Fibroblast of skin of left quadriceps (primary cell): ENCODE measurements around the gene KCTD10.

Source experiments
- DNase-seq, 2 experiments: peaks; one replicate each; pipeline ENCODE4 v3.0.0-alpha.2; 2013; ENCODE audit warnings: low read depth in 2 of 2

Gene KCTD10

DNA sequence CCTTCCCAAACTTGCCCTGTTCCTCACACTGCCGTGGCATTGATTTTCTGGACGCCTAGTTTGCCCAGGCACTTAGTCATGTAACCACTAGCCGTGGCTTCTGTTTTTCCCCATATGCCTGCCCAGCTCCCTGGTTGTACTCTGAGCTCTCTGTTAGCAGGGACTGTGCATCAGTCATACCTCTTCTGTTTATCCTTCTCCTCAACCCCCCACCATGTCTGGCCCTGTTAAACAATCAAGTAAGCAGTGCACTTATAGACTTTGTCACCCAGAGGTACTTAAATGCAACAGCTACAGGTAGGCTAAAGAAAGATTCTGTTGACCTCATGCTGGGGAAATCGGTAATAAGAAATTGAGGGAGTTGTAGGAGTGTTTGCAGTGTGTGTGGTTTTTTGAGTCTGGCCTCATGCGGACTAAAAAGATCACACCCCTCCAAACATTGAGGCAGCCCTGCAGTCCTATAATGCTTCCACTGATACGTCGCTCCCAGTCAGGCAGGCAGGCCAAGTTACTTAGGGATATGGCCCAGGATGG lies 17.3 kb upstream of the KCTD10 start:
- no peak for DNase-seq

DNA sequence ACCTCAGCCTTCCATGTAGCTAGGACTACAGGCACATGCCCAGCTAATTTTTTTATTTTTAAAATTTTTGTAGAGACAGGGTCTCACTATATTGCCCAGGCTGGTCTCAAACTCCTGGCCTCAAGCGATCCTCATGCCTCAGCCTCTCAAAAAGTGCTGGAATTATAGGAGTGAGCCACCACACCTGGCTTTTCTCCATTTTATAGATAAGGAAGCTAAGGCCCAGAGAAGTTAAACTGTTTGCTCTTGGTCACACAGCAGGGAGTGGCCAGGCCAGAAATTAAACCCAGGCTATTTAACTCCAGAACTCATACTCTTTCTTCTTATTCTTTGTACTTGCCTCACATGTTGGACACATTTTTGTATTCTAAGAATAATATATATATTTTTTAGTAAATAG lies 16.8 kb upstream of the KCTD10 start:
- DNase-seq = no peak

- no peak for DNase-seq
Observed at GRCh38 chr12:109493090-109493489, 16.0 kb upstream of the KCTD10 start.

- no peak for DNase-seq
Observed at GRCh38 chr12:109492371-109492770, 15.3 kb upstream of the KCTD10 start.

GRCh38 chr12:109491671-109492070 lies 14.6 kb upstream of the KCTD10 start:
- DNase-seq = no peak

DNA sequence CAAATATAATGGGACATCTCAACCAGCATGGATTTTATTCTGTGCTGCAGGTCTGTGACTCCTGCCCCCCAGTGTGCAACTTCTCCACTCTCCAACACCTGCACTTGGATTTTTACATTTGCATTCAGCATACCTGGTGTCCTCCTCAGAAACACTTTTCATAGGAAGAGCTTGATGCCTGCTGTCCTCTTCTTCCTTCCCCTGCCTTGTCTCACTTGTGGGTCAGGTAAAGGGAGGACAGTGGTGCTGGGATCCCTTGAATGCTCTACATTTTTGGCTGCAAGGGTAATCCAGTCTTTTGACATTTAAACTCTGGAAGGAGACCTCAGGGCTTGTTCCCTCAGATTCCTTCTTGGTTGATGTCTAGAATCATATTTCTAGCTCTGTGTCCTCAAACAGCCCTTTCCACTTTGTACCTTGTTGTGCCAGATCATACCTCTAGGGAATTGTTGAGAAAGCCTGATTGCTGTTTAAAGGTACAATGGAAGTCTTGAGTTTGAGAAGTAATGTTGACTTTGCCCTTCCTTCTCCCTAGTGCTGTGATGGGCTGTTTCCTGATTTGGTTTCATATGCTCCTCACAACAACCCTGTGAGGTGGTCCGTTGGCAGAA lies 13.0 kb upstream of the KCTD10 start:
- no peak for DNase-seq

GRCh38 chr12:109489016-109489954 lies 12.2 kb upstream of the KCTD10 start:
- no peak for DNase-seq

GRCh38 chr12:109488051-109488665 lies 11.1 kb upstream of the KCTD10 start:
- no peak for DNase-seq

DNA sequence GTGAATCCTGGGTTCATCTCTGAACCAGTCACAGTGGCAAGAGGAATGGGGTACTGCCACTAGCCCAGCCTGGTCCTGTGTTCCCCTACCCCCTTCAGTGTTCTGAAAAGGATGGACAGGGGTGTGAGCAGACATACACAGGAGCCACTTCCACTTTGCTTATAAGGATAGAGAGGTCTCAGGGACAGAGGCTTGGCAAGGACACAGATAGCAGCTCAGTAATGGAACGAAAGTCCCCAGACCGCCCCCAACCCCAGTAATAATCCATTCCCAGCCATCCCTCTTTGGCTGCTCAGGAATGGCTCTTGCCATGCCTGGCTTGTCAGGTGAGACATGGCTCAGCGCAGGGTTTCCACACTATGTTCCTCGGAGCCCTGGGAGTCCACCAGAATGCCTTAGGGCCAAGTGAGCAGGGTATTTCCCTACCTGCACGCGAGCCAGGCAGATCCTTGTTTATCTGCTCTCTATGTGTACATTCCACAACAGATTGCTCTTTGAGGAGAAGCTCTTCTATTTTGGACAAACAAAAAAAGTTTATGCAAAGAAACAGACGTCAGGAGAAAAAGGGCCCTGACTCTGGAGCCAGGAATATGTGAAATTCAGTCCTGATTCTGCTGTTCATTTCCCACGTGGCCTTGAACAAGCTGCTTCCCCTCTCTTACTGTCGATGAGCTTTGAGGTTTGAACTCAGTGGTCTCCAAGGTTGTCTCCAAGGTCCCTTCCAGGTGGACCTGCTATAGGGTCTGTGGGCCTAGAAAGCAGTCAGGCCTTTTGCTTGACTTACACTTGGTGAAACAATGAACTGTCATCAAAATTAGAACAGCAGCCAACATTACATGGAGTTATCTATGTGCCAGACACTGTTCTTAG lies 10.3 kb upstream of the KCTD10 start:
- no peak for DNase-seq

DNA sequence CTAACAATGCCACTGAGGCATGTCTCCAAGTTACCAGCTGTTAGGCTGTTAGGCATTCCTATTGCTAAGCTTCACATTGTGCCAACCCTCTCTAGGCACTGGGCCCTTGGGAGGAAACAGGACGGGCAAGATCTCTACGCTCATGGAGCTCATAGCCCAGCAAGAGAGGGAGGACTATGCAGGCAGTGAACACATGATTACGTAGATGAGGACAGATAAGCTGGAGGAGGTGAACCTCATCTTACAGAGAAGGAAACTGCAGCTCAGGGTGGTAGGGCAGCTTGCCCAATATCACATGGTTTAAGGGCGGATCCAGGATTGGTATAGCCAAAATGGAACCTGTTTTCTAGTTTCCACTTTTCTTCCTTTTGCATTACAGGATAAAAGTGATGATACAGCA lies 8.1 kb upstream of the KCTD10 start:
- no peak for DNase-seq

GRCh38 chr12:109483346-109483745 lies 6.2 kb upstream of the KCTD10 start:
- no peak for DNase-seq

- no peak for DNase-seq
Observed at GRCh38 chr12:109482894-109483293, 5.8 kb upstream of the KCTD10 start.

DNA sequence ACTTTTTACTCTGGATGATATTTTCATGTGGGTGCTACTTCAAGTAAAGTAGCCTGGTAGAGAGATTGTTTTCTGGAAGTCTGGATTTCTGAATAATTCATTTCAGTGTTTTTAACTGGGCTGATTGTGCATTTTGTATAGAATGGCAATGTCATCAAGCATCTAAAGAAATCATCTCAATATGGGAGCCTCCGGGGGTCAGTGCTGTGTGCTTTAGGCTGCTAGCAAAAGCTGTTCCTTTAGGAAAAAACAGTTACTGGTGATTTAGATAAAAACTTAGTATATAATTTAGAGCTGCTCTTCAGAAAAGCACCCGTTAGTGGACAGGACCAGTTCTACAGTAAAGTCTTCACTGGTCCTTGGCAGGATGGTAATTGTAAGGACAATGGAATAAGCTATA lies 5.4 kb upstream of the KCTD10 start:
- no peak for DNase-seq

DNA sequence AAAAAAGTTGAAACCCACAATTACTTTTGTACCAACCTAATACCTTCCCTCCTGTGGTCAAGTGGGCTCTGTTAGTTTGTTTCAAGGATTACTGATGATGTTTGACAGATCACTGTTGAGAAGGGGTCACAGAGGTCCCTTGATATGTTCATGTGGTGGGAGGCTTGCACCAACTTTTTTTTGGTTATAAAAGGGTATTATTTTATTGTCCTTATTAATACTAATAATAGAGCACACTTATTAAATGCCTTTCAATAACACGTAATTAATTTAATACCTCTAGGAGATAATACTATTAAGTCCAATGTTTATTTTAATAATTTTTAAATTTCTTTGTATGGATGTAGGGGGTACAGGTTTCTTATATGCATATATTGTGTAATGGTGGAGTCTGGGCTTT lies 4.8 kb upstream of the KCTD10 start:
- DNase-seq = no peak

DNA sequence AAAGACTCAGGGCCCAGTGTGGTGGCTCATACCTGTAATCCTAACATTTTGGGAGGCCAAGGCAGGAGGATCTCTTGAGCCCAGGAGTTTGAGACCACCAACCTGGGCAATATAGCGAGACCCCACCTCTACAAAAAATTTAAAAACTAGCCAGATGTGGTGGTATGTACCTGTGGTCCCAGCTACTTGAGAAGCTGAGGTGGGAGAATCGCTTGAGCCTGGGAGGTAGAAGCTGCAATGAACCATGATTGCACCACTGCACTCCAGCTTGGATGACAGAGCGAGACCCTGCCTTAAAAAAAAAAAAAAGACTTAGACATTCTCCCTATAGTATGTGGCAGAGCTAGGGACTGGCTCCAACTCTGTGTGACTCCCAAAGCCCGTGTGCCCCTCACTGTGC lies 3.3 kb upstream of the KCTD10 start:
- DNase-seq = no peak

DNA sequence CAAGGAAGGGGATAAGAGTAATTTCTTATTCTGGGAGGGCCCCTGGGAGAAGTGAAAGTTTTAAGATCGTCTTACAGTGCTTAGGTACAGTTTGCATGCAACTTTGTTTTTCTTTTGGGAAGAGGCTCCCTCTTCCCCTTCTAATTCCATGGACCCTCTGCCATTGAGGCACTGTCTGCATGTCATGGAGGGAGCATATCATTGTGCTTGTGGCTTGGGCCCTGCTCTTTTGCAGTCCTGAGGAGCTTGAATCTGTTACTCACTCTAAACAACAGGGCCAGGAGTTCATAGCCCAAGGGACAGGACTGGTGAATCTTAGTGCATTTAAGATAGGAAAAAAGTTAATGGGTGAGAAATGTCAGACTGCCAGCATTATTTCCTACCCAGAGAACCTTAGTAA lies 2.7 kb upstream of the KCTD10 start:
- DNase-seq = no peak

DNA sequence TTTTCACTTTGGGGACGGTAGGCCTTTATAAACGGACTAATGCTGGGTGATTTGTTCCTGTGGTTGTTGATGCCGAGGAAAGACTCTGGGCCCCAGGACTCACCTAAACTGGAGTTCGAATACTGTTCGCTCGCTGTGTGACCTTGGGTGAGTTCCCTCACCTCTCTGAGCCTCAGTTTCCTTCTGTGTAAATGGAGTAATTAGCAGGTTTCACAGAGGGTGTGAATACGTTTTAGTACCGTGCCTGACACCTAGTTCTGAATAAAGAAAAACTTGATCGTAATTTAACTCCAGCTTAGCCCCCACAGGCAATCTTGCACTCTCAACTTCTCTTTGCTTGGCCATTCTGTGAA lies 839 bp upstream of the KCTD10 start:
- DNase-seq = no peak

DNA sequence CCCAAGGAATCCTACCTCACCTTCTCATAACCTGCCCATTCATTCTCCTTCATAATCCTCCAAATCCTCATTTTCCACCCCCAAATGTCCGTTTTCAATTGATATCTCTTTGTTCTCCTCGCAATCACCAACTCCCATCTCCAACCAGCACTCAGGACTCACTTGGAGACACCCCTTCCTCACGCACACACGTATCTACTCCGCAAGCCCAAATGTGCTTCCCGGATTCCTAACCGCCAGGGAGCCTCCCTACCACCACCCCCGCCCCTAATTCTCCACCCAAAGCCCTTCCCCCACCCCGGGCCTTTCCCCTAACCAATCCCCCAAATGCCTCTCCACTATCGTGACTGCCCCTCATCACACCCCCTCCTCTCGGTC lies 304 bp downstream of the KCTD10 start:
- DNase-seq = no peak

- DNase-seq = no peak
Observed at GRCh38 chr12:109475993-109476806, 900 bp downstream of the KCTD10 start.

GRCh38 chr12:109475121-109475520 lies 2.0 kb downstream of the KCTD10 start:
- no peak for DNase-seq
